ENCODE data around the gene RAB11A. TPM values are rescaled to one million over a fixed set of nuclear protein-coding genes. Genes with fewer than 3 reads are reported as not detected.

Gene RAB11A
- total and polyA plus RNA-seq, 2 of the 13 experiments (the other 11 are each of a cell fraction or from before 2014, with no cell fraction given), result 161 to 162 TPM

DNA sequence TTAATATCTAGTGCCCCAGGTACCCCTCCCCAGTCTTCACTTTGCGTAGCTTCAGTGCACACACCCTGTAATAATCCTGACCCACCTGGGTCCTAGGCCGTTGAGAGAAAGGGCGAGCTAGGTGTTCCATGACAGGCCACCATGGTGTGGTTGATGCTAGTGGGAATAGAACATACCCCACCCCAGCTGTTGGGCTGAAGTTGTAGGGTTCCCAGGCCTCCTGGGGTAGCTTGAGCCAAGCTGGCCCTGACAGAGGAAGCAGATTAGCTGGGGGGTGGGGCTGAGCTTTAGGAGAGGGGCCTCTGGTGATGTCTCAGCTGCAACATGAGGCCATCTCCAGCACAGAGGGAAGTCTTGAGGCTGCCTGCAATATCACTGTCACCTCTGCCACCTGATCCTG is 40.5 kb downstream of the RAB11A start:
- no peak for ATAC-seq
- Histone ChIP-seq H3K79me2 (ENCODE audit: insufficient read depth, low read length) (no peaks in the 10 kb centered on the region), H3K4me2 (ENCODE audit: low read depth, low read length) (no peak overlapping the region), H3K27me3 (ENCODE audit: control insufficient read depth in 1 of 2, insufficient read depth in 2 of 2, low read length in 2 of 2) (no peaks in the 10 kb centered on the region), H2AFZ (ENCODE audit: low read length) (no peak overlapping the region), H3K36me3 (replicated peaks in 1 of 2; ENCODE audit: control insufficient read depth in 1 of 2, insufficient read depth in 2 of 2, low read length in 2 of 2) (peaks cover 0 to 25% of the 10 kb centered on the region in 2 experiments; a peak in 4 of 5 replicates), H3K9me3 (ENCODE audit: low read length) (no peaks in the 10 kb centered on the region), H3K4me1 (ENCODE audit: insufficient read depth, low read length) (peaks cover 7% of the 10 kb centered on the region), H4K20me1 (ENCODE audit: insufficient read depth, low read length) (no peaks in the 10 kb centered on the region), H3K9ac (ENCODE audit: insufficient read depth, low read depth, low read length) (no peak overlapping the region), H3K4me3 (replicated peaks in 1 of 3; ENCODE audit: insufficient read depth in 1 of 3, low read depth in 2 of 3, low read length in 3 of 3) (no peak overlapping the region), H3K27ac (ENCODE audit: extremely low read length, insufficient read depth, low read length) (no peak overlapping the region)
- intact Hi-C loops (cut with micrococcal nuclease; ENCODE audit: unreplicated experiment), result loop anchor here (10.0 kb wide), 1 partner anchor 175 kb away; no protein-coding TSS in a partner anchor
- ChIA-PET CTCF (ENCODE audit: low intra/inter-chr PET ratio, low total read pairs) (no interaction called here), POLR2A (no interaction called here)
- TF ChIP-seq, protein P1, sequence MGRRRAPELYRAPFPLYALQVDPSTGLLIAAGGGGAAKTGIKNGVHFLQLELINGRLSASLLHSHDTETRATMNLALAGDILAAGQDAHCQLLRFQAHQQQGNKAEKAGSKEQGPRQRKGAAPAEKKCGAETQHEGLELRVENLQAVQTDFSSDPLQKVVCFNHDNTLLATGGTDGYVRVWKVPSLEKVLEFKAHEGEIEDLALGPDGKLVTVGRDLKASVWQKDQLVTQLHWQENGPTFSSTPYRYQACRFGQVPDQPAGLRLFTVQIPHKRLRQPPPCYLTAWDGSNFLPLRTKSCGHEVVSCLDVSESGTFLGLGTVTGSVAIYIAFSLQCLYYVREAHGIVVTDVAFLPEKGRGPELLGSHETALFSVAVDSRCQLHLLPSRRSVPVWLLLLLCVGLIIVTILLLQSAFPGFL (CRISPR knock-in tag; IDR thresholded peaks at IDR 0.05), result no peak
- TF ChIP-seq ZNF615 (CRISPR knock-in tag; IDR thresholded peaks at IDR 0.05; ENCODE audit: borderline replicate concordance) (no peak), ZNF232 (CRISPR knock-in tag; IDR thresholded peaks at IDR 0.05; ENCODE audit: borderline replicate concordance) (no peak), KDM6A (CRISPR knock-in tag; IDR thresholded peaks at IDR 0.05; ENCODE audit: low read depth) (no peak), PCBP1 (IDR thresholded peaks at IDR 0.05; ENCODE audit: borderline replicate concordance, low read depth, low read length) (no peak)
- TF ChIP-seq, protein P2, sequence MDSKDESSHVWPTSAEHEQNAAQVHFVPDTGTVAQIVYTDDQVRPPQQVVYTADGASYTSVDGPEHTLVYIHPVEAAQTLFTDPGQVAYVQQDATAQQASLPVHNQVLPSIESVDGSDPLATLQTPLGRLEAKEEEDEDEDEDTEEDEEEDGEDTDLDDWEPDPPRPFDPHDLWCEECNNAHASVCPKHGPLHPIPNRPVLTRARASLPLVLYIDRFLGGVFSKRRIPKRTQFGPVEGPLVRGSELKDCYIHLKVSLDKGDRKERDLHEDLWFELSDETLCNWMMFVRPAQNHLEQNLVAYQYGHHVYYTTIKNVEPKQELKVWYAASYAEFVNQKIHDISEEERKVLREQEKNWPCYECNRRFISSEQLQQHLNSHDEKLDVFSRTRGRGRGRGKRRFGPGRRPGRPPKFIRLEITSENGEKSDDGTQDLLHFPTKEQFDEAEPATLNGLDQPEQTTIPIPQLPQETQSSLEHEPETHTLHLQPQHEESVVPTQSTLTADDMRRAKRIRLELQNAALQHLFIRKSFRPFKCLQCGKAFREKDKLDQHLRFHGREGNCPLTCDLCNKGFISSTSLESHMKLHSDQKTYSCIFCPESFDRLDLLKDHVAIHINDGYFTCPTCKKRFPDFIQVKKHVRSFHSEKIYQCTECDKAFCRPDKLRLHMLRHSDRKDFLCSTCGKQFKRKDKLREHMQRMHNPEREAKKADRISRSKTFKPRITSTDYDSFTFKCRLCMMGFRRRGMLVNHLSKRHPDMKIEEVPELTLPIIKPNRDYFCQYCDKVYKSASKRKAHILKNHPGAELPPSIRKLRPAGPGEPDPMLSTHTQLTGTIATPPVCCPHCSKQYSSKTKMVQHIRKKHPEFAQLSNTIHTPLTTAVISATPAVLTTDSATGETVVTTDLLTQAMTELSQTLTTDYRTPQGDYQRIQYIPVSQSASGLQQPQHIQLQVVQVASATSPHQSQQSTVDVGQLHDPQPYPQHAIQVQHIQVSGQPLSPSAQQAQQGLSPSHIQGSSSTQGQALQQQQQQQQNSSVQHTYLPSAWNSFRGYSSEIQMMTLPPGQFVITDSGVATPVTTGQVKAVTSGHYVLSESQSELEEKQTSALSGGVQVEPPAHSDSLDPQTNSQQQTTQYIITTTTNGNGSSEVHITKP (CRISPR knock-in tag; IDR thresholded peaks at IDR 0.05; ENCODE audit: low read depth), result no peak
- BruUV-seq (replicated peaks), result no TSS peak
- in situ Hi-C loops (cut with HindIII; ENCODE audit: extremely low pct_ligation_motif_present, low pct_unique_long_range_greater_than_20kb), result no loop called here
- no peak for DNase-seq (ENCODE audit: low spot score)
- WGBS (ENCODE audit: low lambda C conversion rate), result 100% methylated on average over 3 of the region's 3 CpGs
- no peak for FAIRE-seq

Data from HepG2 (cell line).